Testis (tissue), 2 donors: Measurements from ENCODE around the gene PTPRN2.

Experiments
- CTCF ChIP-seq, 3 experiments: fragments of 450-650 bp in 2 of 3; fragments of 200-600 bp in 1 of 3; sonication (generic) in 1 of 3; IDR thresholded peaks; one replicate each; pipeline ENCODE4 v1.5.1; 2016 to 2019; ENCODE audit warnings: antibody characterized with exemption in 3 of 3, mild to moderate bottlenecking in 2 of 3, moderate library complexity in 1 of 3
- POLR2A ChIP-seq: fragments of 450-650 bp; IDR thresholded peaks from one replicate; pipeline ENCODE4 v1.6.1; 2017; ENCODE audit warnings: antibody characterized with exemption, mild to moderate bottlenecking, moderate library complexity

DNA sequence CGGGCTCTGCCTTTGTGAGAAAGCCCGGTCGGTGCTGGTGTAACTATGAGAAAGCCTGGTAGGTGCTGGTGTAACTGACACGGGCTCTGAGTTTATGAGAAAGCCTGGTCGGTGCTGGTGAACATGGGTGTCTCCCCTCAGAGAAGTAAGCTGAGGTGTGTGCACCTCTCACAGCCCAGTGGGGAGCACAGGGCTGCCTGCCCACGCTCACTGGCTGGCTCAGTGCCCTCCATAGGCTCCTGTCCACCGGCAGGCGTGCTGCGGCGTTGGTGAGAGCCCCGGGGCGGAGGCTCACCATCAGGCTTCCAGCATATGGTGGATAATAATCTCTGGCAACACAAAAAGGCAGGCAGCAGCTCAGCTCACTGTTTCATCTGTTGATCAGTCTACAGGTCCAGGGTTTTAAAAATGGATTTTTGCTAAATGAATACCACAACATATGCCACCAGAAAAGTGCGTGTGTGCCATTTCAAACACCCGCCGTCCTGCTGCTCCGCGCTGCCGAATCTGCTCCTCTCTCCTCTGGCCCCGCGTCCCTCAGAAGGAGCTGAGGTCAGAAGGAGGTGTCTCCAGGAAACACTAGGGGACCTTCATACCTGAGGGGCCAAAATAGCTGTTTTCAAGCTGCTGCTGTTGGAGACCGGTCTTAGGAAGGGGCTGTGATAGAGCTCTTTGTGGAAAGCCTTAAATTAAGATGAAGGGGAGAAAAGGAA lies 885.2 kb downstream of the PTPRN2 start:
- TF ChIP-seq POLR2A (no peak), CTCF (IDR thresholded peaks at IDR 0.05) (no peak)
